Measurements from ENCODE around the gene SLC22A12. TPM values are rescaled to one million over a fixed set of nuclear protein-coding genes. Genes with fewer than 3 reads are reported as not detected.

SLC22A12 gene
- total RNA-seq, 1 donor from 2014 or later: not detected

- H3K4me3 ChIP-seq (ENCODE audit: low read depth, low read length): no peak overlapping the region
- no peak for DNase-seq (ENCODE audit: low read depth)
- TF ChIP-seq CTCF (conservative IDR thresholded peaks at IDR 0.05; ENCODE audit: low read depth, low read length): no peak
Observed at GRCh38 chr11:64642418-64642735, 51.4 kb downstream of the SLC22A12 start.

- TF ChIP-seq CTCF (conservative IDR thresholded peaks at IDR 0.05; ENCODE audit: low read depth, low read length): no peak
- no peak overlapping the region for H3K4me3 ChIP-seq (ENCODE audit: low read depth, low read length)
- DNase-seq (ENCODE audit: low read depth): no peak
Observed at GRCh38 chr11:64642871-64643255, 51.8 kb downstream of the SLC22A12 start.

GRCh38 chr11:64643256-64643881 lies 52.3 kb downstream of the SLC22A12 start:
- no peak overlapping the region for H3K4me3 ChIP-seq (ENCODE audit: low read depth, low read length)
- DNase-seq (ENCODE audit: low read depth): no peak
- no peak for TF ChIP-seq CTCF (conservative IDR thresholded peaks at IDR 0.05; ENCODE audit: low read depth, low read length)

- TF ChIP-seq CTCF (conservative IDR thresholded peaks at IDR 0.05; ENCODE audit: low read depth, low read length): no peak
- H3K4me3 ChIP-seq (ENCODE audit: low read depth, low read length): no peak overlapping the region
- no peak for DNase-seq (ENCODE audit: low read depth)
Observed at GRCh38 chr11:64643920-64644646, 53.1 kb downstream of the SLC22A12 start.

- peak; percentile 18 for TF ChIP-seq CTCF (conservative IDR thresholded peaks at IDR 0.05; ENCODE audit: low read depth, low read length)
- DNase-seq (ENCODE audit: low read depth): no peak
- H3K4me3 ChIP-seq (ENCODE audit: low read depth, low read length): no peak overlapping the region
Observed at GRCh38 chr11:64644647-64645275, 53.7 kb downstream of the SLC22A12 start.

- H3K4me3 ChIP-seq (ENCODE audit: low read depth, low read length): no peak overlapping the region
- no peak for DNase-seq (ENCODE audit: low read depth)
- no peak for TF ChIP-seq CTCF (conservative IDR thresholded peaks at IDR 0.05; ENCODE audit: low read depth, low read length)
Observed at GRCh38 chr11:64647019-64647779, 56.2 kb downstream of the SLC22A12 start.

All from epithelial cell of proximal tubule (primary cell).